PC-9 (cell line): ENCODE data around the gene GNA12.

Experiments
- CTCF ChIP-seq: fragments of 200-600 bp; sonication (generic); conservative IDR thresholded peaks from 2 replicates; pipeline ENCODE4 v1.6.1; 2017; ENCODE audit warnings: mixed run types, antibody characterized with exemption, mild to moderate bottlenecking, moderate library complexity
- EZH2 ChIP-seq: fragments of 200-600 bp; sonication (generic); IDR thresholded peaks from 2 replicates; pipeline ENCODE4 v1.8.0; 2017; ENCODE audit warnings: antibody characterized with exemption, low read depth

DNA sequence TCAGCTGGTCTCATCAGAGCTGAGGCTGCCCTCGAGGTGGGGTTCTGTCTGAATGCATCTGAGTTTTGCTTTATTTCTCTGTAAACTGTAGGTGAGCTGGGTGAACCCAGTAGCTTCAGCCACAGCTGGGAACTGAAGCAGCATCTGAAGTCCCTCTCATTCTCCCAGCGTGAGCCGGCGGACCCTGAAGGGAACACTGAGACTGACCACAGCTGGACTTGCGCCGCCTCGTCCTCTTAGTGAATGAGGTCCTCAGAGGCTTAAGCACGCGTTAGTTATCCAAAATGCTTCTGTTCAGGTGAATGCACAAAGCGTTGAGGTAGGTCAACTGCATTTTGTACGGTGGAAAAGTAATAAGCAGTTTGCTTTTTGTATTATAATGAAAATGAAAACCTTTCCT, 79.5 kb downstream of the GNA12 start:
- no peak for TF ChIP-seq CTCF
- no peak for TF ChIP-seq EZH2
